ENCODE results near the gene SLC29A4.

DNA sequence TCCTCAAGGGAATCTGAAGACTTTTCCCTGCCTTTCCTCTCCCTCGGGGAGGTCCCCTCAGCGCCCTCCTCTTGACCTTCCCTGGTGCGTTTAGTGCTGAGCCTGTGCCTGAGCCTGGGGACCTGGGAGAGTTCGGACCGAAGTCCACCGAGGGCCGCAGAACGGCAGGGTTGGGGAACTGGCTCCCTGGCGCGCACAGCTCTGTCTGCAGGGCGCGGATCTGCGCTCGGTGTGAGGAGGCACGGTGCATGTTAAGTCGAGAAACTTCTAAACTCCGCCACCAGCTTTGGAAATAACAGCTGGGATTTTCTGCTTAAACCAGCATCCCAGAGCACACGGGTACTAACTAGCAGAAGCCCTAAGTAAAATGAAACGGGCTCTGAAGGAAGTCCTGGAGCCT, 44.2 kb upstream of the SLC29A4 start:
- TF ChIP-seq, protein P1, sequence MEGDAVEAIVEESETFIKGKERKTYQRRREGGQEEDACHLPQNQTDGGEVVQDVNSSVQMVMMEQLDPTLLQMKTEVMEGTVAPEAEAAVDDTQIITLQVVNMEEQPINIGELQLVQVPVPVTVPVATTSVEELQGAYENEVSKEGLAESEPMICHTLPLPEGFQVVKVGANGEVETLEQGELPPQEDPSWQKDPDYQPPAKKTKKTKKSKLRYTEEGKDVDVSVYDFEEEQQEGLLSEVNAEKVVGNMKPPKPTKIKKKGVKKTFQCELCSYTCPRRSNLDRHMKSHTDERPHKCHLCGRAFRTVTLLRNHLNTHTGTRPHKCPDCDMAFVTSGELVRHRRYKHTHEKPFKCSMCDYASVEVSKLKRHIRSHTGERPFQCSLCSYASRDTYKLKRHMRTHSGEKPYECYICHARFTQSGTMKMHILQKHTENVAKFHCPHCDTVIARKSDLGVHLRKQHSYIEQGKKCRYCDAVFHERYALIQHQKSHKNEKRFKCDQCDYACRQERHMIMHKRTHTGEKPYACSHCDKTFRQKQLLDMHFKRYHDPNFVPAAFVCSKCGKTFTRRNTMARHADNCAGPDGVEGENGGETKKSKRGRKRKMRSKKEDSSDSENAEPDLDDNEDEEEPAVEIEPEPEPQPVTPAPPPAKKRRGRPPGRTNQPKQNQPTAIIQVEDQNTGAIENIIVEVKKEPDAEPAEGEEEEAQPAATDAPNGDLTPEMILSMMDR (conservative IDR thresholded peaks at IDR 0.05 in 1 of 2, IDR thresholded peaks at IDR 0.05 in 1 of 2; ENCODE audit: extremely low read depth in 1 of 2, insufficient read depth in 1 of 2, low read depth in 1 of 2, low read length in 2 of 2), result no peak
- TF ChIP-seq EZH2 (IDR thresholded peaks at IDR 0.05; ENCODE audit: borderline replicate concordance, low read length), result no peak
